NOMO-1 (cell line): ENCODE measurements around the gene SV2B.

ENCODE experiments used
- DNase-seq, 2 experiments: peaks; one replicate each; lab custom pipeline; 2025; ENCODE audit not compliant: unreplicated experiment in 2 of 2; lab: John Stamatoyannopoulos, UW

SV2B gene

GRCh38 chr15:91136386-91136923, 36.4 kb downstream of the SV2B start:
- no peak for DNase-seq

GRCh38 chr15:91140601-91141000, 40.5 kb downstream of the SV2B start:
- DNase-seq, result no peak

GRCh38 chr15:91141097-91141496, 41.0 kb downstream of the SV2B start:
- no peak for DNase-seq

- DNase-seq, result peak; percentile 65 to 85
These were observed 42.2 kb downstream of the SV2B start for GRCh38 chr15:91142106-91142744.

GRCh38 chr15:91142946-91143345, 42.9 kb downstream of the SV2B start:
- DNase-seq, result no peak

GRCh38 chr15:91146728-91147127, 46.7 kb downstream of the SV2B start:
- no peak for DNase-seq

GRCh38 chr15:91148243-91148642, 48.2 kb downstream of the SV2B start:
- DNase-seq, result no peak

GRCh38 chr15:91150502-91151160, 50.6 kb downstream of the SV2B start:
- DNase-seq, result no peak

- DNase-seq, result no peak
These were observed 51.9 kb downstream of the SV2B start for GRCh38 chr15:91151781-91152563.

GRCh38 chr15:91152896-91153581, 53.0 kb downstream of the SV2B start:
- no peak for DNase-seq

GRCh38 chr15:91153954-91154353, 53.9 kb downstream of the SV2B start:
- no peak for DNase-seq

- no peak for DNase-seq
These were observed 56.2 kb downstream of the SV2B start for GRCh38 chr15:91156175-91156726.

GRCh38 chr15:91158415-91159394, 58.6 kb downstream of the SV2B start:
- DNase-seq, result no peak

GRCh38 chr15:91165850-91166249, 65.8 kb downstream of the SV2B start:
- DNase-seq, result no peak

- DNase-seq, result no peak
These were observed 68.4 kb downstream of the SV2B start for GRCh38 chr15:91168457-91168856.

GRCh38 chr15:91171334-91171733, 71.3 kb downstream of the SV2B start:
- no peak for DNase-seq

GRCh38 chr15:91182101-91182500, 82.0 kb downstream of the SV2B start:
- no peak for DNase-seq

- DNase-seq, result no peak
These were observed 83.5 kb downstream of the SV2B start for GRCh38 chr15:91183596-91183995.

GRCh38 chr15:91184441-91184840, 84.4 kb downstream of the SV2B start:
- DNase-seq, result no peak
